ENCODE measurements around the gene KLRC1.

DNA sequence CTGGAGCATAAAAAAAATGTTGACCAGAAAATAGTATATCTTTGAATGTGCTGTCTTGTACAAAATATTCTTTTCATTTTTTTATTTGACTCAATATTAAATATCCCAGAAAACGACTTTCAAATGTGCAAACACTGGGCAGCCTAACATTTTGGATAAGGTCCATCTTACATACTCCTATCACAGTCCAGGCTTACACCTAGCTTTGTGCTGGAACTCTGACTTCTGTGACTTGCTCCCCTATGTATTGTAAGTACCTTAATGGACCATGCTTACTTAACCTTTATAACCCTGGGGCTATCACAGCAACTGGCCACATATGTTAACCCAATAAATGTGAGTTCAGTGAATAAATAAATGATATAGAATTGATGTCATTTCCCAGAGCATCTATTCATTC lies 44.9 kb upstream of the KLRC1 start:
- TF ChIP-seq, protein P1, sequence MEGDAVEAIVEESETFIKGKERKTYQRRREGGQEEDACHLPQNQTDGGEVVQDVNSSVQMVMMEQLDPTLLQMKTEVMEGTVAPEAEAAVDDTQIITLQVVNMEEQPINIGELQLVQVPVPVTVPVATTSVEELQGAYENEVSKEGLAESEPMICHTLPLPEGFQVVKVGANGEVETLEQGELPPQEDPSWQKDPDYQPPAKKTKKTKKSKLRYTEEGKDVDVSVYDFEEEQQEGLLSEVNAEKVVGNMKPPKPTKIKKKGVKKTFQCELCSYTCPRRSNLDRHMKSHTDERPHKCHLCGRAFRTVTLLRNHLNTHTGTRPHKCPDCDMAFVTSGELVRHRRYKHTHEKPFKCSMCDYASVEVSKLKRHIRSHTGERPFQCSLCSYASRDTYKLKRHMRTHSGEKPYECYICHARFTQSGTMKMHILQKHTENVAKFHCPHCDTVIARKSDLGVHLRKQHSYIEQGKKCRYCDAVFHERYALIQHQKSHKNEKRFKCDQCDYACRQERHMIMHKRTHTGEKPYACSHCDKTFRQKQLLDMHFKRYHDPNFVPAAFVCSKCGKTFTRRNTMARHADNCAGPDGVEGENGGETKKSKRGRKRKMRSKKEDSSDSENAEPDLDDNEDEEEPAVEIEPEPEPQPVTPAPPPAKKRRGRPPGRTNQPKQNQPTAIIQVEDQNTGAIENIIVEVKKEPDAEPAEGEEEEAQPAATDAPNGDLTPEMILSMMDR (IDR thresholded peaks at IDR 0.05), result no peak
- TF ChIP-seq, protein P2, sequence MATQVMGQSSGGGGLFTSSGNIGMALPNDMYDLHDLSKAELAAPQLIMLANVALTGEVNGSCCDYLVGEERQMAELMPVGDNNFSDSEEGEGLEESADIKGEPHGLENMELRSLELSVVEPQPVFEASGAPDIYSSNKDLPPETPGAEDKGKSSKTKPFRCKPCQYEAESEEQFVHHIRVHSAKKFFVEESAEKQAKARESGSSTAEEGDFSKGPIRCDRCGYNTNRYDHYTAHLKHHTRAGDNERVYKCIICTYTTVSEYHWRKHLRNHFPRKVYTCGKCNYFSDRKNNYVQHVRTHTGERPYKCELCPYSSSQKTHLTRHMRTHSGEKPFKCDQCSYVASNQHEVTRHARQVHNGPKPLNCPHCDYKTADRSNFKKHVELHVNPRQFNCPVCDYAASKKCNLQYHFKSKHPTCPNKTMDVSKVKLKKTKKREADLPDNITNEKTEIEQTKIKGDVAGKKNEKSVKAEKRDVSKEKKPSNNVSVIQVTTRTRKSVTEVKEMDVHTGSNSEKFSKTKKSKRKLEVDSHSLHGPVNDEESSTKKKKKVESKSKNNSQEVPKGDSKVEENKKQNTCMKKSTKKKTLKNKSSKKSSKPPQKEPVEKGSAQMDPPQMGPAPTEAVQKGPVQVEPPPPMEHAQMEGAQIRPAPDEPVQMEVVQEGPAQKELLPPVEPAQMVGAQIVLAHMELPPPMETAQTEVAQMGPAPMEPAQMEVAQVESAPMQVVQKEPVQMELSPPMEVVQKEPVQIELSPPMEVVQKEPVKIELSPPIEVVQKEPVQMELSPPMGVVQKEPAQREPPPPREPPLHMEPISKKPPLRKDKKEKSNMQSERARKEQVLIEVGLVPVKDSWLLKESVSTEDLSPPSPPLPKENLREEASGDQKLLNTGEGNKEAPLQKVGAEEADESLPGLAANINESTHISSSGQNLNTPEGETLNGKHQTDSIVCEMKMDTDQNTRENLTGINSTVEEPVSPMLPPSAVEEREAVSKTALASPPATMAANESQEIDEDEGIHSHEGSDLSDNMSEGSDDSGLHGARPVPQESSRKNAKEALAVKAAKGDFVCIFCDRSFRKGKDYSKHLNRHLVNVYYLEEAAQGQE (IDR thresholded peaks at IDR 0.05; ENCODE audit: insufficient read depth in 1 of 2, low read depth in 2 of 2, low read length in 1 of 2), result no peak
